DOHH2 (cell line): ENCODE results near the gene DERA.

Experiments used
- EZH2phosphoT487 ChIP-seq: fragments of 200-600 bp; sonication (generic); IDR thresholded peaks from 2 replicates; pipeline ENCODE4 v1.6.1; 2017; ENCODE audit warnings: borderline replicate concordance, mild to moderate bottlenecking, antibody characterized with exemption, low read length, moderate library complexity, mixed read lengths
- TF ChIP-seq, protein P1 (sequence below): fragments of 200-600 bp; sonication (generic); IDR thresholded peaks from one replicate; pipeline ENCODE4 v1.5.1; 2014; ENCODE audit warnings: antibody characterized with exemption, mild to moderate bottlenecking, low read depth, low read length; ENCODE audit not compliant: poor library complexity, severe bottlenecking

DNA sequence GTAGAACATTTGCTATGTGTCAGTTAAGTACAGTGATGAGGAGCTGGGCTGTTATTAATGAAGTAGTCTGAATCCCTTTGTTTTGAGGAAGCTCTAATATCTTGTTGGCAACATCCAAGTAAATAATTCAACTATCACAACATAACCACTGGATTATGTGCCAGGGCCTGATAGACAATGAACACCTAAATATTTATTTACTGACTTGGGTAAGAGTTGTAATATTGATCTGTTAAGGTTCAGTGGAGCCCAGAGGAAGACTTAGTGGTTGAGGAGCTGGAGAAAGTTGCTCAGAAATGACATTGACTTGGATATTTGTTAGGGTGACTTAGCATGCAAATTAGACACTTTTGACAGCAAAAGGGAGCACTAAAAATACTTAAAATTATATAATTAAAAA, 26.8 kb downstream of the DERA start:
- TF ChIP-seq, protein P1, sequence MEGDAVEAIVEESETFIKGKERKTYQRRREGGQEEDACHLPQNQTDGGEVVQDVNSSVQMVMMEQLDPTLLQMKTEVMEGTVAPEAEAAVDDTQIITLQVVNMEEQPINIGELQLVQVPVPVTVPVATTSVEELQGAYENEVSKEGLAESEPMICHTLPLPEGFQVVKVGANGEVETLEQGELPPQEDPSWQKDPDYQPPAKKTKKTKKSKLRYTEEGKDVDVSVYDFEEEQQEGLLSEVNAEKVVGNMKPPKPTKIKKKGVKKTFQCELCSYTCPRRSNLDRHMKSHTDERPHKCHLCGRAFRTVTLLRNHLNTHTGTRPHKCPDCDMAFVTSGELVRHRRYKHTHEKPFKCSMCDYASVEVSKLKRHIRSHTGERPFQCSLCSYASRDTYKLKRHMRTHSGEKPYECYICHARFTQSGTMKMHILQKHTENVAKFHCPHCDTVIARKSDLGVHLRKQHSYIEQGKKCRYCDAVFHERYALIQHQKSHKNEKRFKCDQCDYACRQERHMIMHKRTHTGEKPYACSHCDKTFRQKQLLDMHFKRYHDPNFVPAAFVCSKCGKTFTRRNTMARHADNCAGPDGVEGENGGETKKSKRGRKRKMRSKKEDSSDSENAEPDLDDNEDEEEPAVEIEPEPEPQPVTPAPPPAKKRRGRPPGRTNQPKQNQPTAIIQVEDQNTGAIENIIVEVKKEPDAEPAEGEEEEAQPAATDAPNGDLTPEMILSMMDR = no peak
- no peak for TF ChIP-seq EZH2phosphoT487
